GM11168 (cell line): Measurements from ENCODE around the gene TUT4.
"Not testable (repeated sequence)": the region's sequence is repeated elsewhere in the genome, so short reads cannot be mapped to it uniquely, and the experiment has no call there.

Experiments
- in situ Hi-C: fragments of 300-500 bp; cut with MboI; formaldehyde crosslinking; loops from one replicate; pipeline ENCODE4 v1.12.0; 2022; ENCODE audit warnings: low sequenced_read_pairs; ENCODE audit not compliant: unreplicated experiment

Gene TUT4

DNA sequence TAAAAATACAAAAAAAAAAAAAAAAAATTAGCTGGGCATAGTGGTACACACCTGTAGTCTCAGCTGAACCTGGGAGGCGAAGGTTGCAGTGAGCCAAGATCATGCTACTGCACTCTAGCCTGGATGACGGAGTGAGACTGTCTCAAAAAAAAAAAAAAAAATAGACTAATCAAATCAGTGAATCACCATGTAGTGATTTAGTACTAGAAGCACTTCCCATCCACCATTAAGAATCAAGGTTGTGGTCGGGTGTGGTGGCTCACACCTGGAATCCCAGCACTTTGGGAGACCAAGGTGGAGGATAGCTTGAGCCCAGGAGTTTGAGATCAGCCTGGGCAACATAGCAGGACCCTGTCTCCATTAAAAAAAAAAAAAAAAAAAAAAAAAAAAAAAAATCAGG, 25.2 kb upstream of the TUT4 start:
- in situ Hi-C loops = not testable (repeated sequence)

DNA sequence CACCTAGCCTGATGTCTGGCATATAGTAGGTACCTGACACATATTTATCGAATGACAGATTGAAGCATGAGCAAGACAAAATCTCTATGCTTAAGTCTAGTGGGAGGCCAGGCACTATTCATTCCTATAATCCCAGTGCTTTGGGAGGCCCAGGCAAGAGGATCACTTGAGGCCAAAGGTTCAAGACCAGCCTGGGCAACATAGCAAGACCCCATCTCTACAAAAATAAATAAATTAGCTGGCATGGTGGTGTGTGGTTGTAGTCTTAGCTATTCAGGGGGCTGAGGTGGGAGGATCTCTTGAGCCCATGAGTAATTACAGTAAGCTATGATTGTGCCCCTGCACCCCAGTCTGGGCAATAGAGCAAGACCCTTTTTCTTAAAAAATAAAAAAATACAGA, 23.2 kb upstream of the TUT4 start:
- in situ Hi-C loops = no loop called here

DNA sequence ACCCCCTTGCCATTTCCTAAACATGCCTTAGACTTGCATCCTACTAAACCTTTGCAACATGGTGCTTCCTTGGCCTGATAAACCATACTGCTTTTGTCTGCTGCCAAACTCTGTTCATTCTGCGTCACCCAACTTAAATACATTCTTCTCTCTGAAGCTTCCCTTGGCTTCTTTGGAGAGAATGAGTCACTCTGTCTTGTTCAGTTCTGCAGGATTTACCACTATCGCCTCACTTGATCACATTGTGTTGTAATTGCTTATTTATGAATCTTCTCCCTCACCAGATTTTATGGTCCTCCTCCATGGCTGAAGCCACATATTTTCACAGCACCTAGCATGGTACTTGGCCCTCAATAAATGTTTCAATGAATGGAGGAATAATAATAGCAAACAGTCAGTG, 21.7 kb upstream of the TUT4 start:
- in situ Hi-C loops = no loop called here

DNA sequence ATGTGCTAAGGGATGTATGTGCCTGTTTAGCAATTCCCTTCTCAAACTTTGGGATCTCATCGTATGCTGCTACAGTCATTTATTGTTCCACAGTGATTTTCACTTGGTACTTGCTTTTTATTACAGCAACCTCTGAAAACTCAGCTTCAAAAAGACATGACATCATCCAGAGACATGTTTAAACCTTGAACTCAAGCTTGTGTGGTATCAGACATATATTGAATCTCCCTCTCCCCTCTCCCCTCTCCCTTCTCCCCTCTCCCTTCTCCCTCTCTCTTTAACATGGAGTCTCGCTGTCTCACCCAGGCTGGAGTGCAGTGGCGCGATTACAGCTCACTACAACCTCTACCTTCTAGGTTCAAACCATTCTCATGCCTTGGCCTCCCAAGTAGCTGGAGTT, 19.5 kb upstream of the TUT4 start:
- in situ Hi-C loops = no loop called here

DNA sequence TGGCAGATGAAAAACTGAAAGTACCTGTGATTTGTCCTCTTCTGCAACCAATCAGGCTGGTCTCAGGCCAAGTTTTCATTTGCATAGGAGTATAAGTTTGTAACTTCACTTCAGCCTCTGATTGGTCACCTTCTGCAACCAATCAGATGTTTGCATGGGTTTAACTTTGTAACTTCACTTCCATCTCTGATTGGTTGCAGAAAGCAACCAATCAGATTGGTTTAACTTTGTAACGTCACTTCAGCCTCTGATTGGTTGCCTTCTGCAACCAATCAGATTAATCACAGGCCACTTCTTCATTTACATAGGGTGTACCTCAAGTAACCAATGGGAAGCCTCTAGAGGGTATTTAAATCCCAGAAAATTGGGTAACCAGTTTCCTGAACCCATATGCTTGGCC, 18.9 kb upstream of the TUT4 start:
- in situ Hi-C loops = no loop called here

DNA sequence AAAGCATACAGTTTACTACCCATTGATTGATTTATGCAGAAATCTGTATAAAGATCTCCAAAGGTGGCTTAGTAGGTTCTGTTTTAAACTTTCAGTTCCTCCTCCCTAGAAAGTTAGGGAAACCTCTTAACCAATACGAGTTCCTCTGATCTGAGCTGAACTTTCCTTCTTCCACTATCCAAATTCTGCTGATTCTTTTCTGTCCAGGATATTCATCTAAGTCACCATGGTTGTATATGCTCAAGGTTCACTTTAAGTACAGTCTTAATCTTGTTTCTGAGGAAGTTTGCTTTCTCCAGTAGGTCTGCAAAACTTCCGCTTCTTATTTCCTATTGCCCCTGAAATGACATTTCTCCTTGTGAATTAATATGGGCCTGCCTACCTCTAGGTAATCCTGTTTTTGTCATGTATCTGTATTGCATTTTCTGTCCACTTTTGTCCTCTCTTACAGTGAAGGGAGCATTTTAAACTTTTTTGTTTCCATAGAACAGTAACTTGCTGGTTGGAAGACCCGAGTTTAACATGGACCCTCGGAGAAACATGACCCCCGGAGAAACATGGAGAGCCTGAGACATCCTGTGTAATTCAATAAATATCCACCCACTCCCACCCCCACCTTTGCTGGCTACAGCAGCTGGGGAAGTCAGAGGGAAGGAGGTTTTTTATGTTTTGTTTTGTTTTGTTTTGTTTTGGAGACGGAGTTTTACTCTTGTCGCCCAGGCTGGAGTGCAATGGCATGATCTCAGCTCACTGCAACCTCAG, 16.7 kb upstream of the TUT4 start:
- in situ Hi-C loops = no loop called here

DNA sequence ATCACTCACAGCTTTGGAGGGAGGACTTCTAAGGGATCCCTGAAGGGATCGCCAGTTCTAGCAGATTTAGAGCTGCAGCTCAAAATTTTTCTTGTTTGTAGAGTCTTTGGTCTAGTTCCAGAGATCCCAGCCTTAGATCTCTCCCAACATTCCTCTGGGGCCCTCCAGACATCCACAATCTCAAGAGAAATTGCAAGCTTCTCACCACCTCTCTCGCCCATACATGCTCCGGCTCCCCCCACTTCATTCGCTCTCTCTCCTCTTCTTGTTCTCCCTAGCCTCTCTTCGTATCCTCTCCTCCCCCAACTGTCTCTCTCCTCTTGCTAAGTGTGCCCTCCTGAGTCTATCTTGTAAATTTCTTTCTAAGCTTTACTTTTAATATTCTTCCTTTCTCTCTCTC, 15.1 kb upstream of the TUT4 start:
- in situ Hi-C loops = no loop called here

DNA sequence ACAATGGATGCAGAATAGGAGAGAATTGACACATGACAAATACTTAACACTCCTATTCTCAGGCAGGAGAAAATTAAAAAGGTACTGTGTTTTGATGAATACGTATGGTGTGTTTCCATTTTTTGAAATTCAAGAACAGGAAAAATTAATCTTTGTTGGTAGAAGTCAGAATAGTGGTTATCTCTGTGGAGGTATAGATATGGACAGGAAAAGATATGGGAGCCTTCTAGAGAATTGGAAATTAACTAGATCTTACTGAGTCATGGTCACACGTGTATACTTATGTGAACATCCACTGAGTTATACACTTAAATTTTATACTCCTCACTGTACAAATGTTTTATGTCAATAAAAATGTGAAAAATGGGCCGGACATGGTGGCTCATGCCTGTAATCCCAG, 9.9 kb upstream of the TUT4 start:
- in situ Hi-C loops = no loop called here

DNA sequence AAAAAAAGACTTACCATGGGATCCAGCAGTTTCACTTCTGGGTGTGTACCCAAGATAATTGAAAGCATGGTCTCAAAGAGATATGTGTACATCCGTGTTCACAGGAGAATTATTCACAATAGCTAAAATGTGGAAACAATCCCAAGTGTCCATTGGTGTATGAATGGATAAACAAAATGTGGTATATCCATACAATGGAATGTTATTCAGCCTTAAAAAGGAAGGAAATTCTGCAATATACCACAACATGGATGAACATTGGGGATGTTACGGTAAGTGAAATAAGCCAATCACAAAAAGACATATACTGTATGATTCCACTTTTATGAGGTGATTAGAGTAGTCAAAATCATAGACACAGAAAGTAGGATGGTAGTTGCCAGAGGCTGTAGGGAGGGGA, 7.0 kb upstream of the TUT4 start:
- in situ Hi-C loops = no loop called here

DNA sequence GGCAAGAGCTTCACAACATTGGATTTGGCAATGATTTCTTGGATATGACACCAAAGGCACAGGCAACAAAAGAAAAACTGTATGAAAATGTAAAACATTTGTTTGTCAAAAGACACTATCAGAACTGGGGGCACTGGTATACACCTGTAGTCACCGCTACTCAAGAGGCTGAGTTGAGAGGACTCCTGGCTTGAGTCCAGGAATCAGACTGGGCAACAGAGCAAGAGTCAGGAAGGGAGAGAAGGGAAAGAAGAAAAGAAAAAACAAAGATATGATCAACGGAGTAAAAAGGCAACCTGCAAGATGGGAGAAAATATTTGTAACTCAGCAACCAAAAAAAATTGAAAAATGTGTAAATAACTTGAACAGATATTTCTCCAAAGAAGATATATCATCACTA, 6.0 kb upstream of the TUT4 start:
- in situ Hi-C loops = no loop called here

DNA sequence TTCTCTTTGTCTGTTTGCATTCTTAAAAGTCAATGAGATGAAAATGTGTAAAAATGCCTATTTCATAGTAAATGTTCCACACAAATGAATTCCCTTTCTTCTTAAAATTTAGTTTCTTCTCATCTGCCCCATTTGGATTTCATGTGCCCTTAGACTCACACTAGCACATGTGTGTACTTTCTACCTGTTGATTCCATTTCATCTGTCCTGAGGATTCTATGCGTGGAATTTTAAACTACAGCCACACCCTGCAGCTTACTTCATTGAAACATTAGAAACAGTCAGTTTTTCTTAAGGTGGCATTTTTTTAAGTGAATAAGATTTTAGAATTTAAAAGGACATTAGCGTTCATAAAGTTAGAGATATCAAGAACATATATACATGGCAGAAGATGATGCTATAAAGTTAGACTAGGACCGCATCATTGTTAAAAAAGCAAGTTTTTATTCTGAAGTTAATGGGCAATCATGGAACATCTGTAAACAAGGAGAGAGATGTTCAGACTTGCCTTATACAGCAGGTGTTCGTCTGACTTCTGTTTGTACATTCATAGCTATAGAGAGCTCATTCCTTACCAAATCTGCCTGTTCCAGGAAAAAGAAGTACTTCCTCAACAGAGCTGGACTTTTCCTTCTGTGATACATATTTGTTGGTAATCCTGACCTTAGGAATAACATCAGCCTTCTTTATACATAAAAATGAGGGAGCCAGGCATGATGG, 3.9 kb upstream of the TUT4 start:
- in situ Hi-C loops = no loop called here

DNA sequence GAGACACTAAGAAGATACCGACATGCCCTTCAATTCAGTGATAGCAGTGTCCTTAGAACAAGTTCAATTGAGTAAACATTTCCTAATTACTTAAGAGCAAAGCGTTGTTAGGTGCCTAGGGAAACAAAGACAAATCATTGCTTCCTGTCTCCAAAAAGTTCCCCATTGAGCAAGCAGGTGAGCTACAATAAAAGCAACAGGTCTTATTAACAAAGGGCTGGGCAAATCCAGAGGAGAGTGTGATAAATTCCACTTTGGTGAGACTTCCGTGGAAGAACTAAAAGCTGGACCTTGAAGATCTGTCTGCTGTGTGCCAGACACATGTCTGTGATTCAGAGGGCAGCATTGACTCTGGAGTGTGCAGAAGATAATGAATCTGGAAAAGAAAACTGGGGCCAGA, 1.9 kb upstream of the TUT4 start:
- in situ Hi-C loops = no loop called here

DNA sequence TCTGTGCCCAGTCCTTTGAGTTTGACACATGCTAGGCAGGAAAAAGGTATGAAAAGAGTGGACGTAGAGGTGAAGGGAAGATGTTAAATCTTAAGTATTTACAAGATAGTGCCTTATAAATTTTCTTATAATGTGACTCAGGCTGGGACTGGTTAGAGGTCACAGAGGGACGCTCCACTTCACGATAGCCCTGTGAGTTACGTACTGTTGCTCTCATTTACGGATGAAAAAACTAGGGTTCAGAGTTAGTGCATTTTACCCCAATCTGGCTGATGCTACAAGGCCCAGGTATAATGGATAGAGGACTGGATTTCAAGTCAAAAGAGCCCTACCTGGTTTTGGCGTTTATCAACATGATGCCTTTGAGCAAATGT, 1.4 kb upstream of the TUT4 start:
- in situ Hi-C loops = no loop called here

DNA sequence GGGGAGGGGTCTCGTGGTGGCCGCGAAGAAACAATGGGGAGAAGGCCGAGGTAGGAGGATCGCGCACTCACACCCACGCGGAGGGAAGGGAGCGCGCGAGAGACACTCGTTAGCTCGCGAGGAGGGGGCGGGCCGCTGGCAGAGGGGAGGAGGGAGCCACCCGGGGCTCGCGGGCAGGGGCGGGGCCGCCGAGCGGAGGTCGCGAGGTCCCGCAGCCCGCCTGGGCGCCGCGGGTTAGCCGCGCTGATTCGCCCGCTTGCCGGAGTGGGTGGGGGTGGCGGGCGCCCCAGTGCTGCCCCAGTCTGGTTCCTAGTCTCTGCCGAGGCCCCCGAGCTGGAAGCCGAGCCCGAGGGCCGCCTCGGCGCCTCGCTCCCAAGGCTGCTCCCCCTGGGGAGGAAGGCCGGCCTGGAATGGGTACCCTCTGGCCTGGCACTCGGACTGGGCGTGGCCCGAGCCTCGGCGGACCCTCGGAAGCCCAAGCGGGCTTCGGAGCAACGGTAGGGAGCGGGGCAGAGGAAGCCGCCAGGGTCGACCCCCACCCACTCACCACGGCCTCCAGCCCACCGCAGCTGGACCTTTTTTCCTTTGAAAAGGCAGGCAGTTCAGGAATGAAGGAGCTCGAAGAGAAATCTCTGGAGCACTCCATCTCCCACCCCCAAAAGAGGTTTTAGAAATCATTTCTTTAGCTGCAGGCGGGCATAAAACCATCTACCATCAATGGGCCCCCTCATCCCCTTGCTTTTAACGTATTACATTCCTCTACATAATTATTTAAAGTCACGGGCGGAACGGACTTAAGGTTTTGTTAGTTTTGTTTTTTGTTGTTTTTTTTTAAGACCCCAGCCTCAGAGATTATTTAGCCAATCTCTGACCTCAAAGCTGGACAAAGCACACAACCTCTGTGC, 722 bp upstream of the TUT4 start:
- in situ Hi-C loops = no loop called here

DNA sequence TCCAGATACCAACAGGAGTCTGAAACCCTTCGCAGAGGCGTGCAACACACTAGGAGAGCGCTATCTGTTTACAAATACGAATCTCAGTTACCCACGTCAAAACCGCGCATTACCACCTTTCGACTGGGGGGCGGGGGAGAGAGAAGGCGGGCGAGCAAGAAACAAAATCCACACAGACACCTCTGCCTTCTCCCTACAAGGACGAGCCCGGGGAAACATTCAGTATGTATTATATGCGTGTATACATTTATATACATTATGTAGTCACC, 722 bp downstream of the TUT4 start:
- in situ Hi-C loops = no loop called here

DNA sequence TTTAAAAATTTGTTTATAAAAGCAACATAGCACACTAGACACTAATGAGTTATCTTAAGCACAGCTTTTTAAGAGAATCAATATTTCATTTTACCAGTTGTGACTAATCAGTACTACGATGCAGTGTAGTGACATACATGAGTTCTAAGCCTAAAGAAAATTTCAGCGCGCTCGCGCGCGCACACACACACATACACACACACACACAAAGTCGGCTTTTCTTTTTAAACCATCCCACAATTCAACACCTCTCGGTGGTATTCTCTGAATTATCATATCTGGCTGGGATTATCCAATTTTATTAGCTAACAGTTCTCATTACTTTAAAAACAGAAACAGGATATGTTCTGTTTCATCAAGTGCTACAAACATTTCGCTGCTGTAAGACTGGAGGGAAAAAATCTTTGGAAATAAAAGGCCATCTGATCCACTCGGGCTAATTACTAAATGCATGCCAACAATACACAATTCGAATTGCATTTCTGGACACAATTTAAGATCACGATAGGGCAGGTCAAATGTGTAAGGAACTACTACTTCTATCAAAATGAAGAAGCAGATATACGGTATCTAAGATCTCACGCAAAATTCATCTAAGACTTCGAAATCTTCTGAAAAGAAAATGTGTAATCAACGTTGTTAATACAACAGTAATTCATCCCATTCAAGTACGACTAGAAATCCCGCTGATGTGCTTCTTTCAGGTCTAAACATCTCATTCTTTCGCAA, 1.2 kb downstream of the TUT4 start:
- in situ Hi-C loops = no loop called here

DNA sequence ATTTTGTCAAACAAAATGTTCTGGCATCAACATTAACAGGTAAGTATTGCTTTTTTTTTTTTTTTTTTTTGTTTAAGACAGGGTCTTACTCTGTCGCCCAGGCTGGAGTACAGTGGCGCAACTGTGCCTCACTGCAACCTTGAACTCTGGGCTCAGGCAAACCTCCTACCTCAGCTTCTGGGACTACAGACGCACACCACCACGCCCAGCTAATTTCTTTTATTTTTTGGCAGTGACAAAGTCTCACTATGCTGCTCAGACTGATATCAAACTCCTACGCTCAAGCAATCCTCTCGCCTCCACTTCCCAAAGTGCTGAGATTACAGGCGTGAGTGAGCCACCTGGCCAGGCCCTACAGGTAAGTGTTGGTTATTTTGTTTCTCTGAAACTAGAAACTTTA, 2.4 kb downstream of the TUT4 start:
- in situ Hi-C loops = no loop called here

DNA sequence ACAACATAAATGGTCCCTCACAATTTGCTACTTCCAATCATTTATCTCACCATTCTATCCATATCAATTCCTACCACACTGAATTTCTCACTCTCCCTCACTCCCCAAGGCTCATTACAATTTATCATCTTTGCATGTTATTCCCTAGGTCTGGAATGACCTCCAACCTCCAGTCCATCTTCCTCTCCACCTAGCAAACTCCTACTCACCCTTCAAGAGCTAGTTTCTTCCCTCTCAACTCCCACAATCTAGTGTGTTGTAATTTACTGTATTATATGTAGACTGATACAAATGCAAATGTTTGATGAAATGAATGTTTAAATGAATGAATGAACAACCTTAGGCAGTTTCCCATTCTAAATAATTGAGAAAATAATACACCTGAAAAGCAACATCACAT, 3.6 kb downstream of the TUT4 start:
- in situ Hi-C loops = no loop called here

DNA sequence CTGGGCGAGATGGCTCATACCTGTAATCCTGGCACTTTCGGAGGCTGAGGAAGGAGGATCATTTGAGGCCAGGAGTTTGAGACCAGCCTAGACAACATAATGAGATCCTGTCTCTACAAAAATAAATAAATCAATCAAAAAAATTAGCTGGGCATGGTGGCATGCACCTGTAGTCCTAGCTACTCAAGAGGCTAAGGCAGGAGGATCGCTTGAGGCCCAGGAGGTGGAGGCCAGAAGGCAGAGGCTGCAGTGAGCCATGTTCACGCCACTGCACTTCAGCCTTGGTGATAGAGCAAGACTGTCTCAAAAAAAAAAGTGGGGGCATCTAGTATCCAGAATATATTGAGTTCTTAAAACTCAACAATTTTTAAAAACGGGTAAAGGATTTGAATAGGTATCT, 6.0 kb downstream of the TUT4 start:
- in situ Hi-C loops = no loop called here

DNA sequence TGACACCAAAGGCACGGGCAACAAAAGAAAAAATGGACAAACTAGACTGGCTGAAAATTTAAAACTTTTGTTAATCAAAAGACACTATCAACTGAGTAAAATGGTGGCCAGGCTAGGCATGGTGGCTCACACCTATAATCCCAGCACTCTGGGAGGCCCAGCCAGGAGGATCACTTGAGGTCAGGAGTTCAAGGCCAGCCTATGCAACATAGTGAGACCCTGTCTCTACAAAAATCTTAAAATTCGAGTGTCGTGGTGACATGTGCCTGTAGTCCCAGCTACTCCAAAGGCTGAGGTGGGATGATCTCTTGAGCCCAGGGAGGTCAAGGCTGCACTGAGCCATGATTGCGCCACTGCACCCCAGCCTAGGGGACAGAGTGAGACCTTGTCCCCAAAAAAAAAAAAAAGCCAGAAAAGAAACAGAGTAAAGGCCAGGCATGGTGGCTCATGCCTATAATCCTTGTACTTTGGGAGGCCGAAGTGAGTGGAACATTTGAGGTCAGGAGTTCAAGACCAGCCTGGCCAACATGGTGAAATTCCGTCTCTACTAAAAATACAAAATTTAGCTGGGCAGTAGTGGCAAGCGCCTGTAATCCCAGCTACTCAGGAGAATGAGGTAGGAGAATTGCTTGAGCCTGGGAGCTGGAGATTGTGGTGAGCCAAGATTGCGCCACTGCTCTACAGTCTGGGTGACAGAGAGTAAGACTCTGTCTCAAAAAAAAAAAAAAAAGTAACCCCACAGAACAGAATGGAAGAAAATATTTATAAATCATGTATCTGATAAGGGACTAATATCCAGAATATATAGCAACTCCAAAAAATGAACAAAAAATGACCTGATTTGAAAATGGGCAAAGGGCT, 8.0 kb downstream of the TUT4 start:
- in situ Hi-C loops = no loop called here
